ENCODE results near the gene TMEM52. TPM values are rescaled to one million over a fixed set of nuclear protein-coding genes. Genes with fewer than 3 reads are reported as not detected.
A peak's percentile ranks its signal among the peaks of the same experiment; 100 is the strongest.

TMEM52 gene
- total RNA-seq, 2 experiments from 2014 or later, result 1.7 to 2.5 TPM

GRCh38 chr1:1946540-1946939 lies 27.5 kb upstream of the TMEM52 start:
- CTCF ChIA-PET (ENCODE audit: unreplicated experiment), result no interaction called here

GRCh38 chr1:1945782-1946393 lies 26.8 kb upstream of the TMEM52 start:
- no peak for TF ChIP-seq EZH2phosphoT487 (IDR thresholded peaks at IDR 0.05; ENCODE audit: borderline replicate concordance, low read depth, low read length)
- TF ChIP-seq CTCF (conservative IDR thresholded peaks at IDR 0.05; ENCODE audit: low read length), result no peak
- H3K36me3 ChIP-seq (ENCODE audit: insufficient read depth, low read length), result no peaks in the 10 kb centered on the region
- peaks cover 3% of the 10 kb centered on the region; the same call in 1 of the 2 replicates for H3K9me3 ChIP-seq (ENCODE audit: low read length)
- no peaks in the 10 kb centered on the region for H4K20me1 ChIP-seq (ENCODE audit: insufficient read depth, low read length)
- no peak overlapping the region for H3K27ac ChIP-seq (ENCODE audit: low read depth, low read length, poor library complexity, severe bottlenecking)
- POLR2A ChIA-PET, result no interaction called here
- no peaks in the 10 kb centered on the region for H3K79me2 ChIP-seq (ENCODE audit: insufficient read depth, low read depth, low read length)
- H3K4me3 ChIP-seq (ENCODE audit: low read depth, low read length, poor library complexity, severe bottlenecking), result no peak overlapping the region
- H3K4me2 ChIP-seq (ENCODE audit: low read length), result no peak overlapping the region
- H3K4me1 ChIP-seq (ENCODE audit: insufficient read depth, low read length, poor library complexity, severe bottlenecking), result peaks cover 13% of the 10 kb centered on the region
- no peak for DNase-seq (ENCODE audit: low spot score)
- intact Hi-C loops (cut with micrococcal nuclease; ENCODE audit: unreplicated experiment), result no loop called here
- H3K9me2 ChIP-seq (ENCODE audit: insufficient read depth, low read length), result no peaks in the 10 kb centered on the region
- CTCF ChIA-PET (ENCODE audit: unreplicated experiment), result no interaction called here
- H2AFZ ChIP-seq (ENCODE audit: low read length), result no peak overlapping the region
- no TSS peak for BruUV-seq (replicated peaks)

More at GRCh38 chr1:1946540-1946939, 27.5 kb upstream of the TMEM52 start:
- H4K20me1 ChIP-seq (ENCODE audit: insufficient read depth, low read length), result no peaks in the 10 kb centered on the region
- H3K9me3 ChIP-seq (ENCODE audit: low read length), result peaks cover 8% of the 10 kb centered on the region; the same call in 1 of the 2 replicates
- intact Hi-C loops (cut with micrococcal nuclease; ENCODE audit: unreplicated experiment), result no loop called here
- H3K4me3 ChIP-seq (ENCODE audit: low read depth, low read length, poor library complexity, severe bottlenecking), result no peak overlapping the region
- no TSS peak for BruUV-seq (replicated peaks)
- no peak overlapping the region for H2AFZ ChIP-seq (ENCODE audit: low read length)
- no peak overlapping the region for H3K27ac ChIP-seq (ENCODE audit: low read depth, low read length, poor library complexity, severe bottlenecking)
- no peaks in the 10 kb centered on the region for H3K36me3 ChIP-seq (ENCODE audit: insufficient read depth, low read length)
- POLR2A ChIA-PET, result no interaction called here
- no peaks in the 10 kb centered on the region for H3K9me2 ChIP-seq (ENCODE audit: insufficient read depth, low read length)
- DNase-seq (ENCODE audit: low spot score), result no peak
- H3K4me2 ChIP-seq (ENCODE audit: low read length), result no peak overlapping the region
- peaks cover 13% of the 10 kb centered on the region for H3K4me1 ChIP-seq (ENCODE audit: insufficient read depth, low read length, poor library complexity, severe bottlenecking)
- TF ChIP-seq EZH2phosphoT487 (IDR thresholded peaks at IDR 0.05; ENCODE audit: borderline replicate concordance, low read depth, low read length) (no peak), CTCF (conservative IDR thresholded peaks at IDR 0.05; ENCODE audit: low read length) (no peak)
- no peaks in the 10 kb centered on the region for H3K79me2 ChIP-seq (ENCODE audit: insufficient read depth, low read depth, low read length)

- Histone ChIP-seq H3K79me2 (ENCODE audit: insufficient read depth, low read depth, low read length) (no peaks in the 10 kb centered on the region), H3K36me3 (ENCODE audit: insufficient read depth, low read length) (no peaks in the 10 kb centered on the region), H3K27ac (ENCODE audit: low read depth, low read length, poor library complexity, severe bottlenecking) (no peak overlapping the region), H3K4me1 (ENCODE audit: insufficient read depth, low read length, poor library complexity, severe bottlenecking) (peaks cover 13% of the 10 kb centered on the region), H3K9me2 (ENCODE audit: insufficient read depth, low read length) (no peaks in the 10 kb centered on the region), H3K4me3 (ENCODE audit: low read depth, low read length, poor library complexity, severe bottlenecking) (no peak overlapping the region), H4K20me1 (ENCODE audit: insufficient read depth, low read length) (no peaks in the 10 kb centered on the region), H3K9me3 (ENCODE audit: low read length) (no peaks in the 10 kb centered on the region), H2AFZ (ENCODE audit: low read length) (no peak overlapping the region), H3K4me2 (ENCODE audit: low read length) (no peak overlapping the region)
- intact Hi-C loops (cut with micrococcal nuclease; ENCODE audit: unreplicated experiment), result loop anchor here (5.0 kb wide), 1 partner anchor 103 kb away; no protein-coding TSS in a partner anchor
- CTCF ChIA-PET (ENCODE audit: unreplicated experiment), result no interaction called here
- TF ChIP-seq CTCF (conservative IDR thresholded peaks at IDR 0.05; ENCODE audit: low read length) (peak; percentile 80), EZH2phosphoT487 (IDR thresholded peaks at IDR 0.05; ENCODE audit: borderline replicate concordance, low read depth, low read length) (no peak)
- BruUV-seq (replicated peaks), result no TSS peak
- POLR2A ChIA-PET, result no interaction called here
- DNase-seq (ENCODE audit: low spot score), result peak; percentile 46
Observed at GRCh38 chr1:1943834-1944570, 24.9 kb upstream of the TMEM52 start.
